Measurements from ENCODE around the gene EIF2D.

DNA sequence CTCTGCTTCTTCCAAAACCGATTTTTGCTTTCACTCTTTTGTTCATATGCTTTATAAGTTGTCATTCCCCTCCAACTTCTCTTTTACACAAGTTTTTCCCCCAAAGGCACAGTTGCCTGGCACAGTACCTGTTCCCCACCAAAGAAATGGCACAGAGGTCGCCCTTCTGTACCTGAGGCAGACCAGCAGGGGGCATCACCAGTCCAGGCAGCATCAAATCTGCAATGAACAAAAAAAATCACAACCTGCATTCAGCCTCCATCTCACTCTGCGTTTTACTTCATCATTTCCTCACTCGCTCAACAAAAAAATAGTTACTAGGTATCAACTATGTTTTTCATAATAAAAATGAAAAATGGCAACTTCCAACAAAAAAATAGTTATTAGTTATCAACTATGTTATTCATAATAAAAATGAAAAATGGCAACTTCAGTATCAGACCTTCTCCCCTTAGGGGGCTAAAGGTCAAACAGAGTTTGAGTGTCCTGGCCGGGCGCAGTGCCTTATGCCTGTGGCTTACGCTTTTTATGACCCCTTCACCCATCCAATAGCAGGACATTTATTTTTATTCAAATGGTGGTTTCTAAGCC, 4.1 kb downstream of the EIF2D start:
- TF ChIP-seq, protein P1, sequence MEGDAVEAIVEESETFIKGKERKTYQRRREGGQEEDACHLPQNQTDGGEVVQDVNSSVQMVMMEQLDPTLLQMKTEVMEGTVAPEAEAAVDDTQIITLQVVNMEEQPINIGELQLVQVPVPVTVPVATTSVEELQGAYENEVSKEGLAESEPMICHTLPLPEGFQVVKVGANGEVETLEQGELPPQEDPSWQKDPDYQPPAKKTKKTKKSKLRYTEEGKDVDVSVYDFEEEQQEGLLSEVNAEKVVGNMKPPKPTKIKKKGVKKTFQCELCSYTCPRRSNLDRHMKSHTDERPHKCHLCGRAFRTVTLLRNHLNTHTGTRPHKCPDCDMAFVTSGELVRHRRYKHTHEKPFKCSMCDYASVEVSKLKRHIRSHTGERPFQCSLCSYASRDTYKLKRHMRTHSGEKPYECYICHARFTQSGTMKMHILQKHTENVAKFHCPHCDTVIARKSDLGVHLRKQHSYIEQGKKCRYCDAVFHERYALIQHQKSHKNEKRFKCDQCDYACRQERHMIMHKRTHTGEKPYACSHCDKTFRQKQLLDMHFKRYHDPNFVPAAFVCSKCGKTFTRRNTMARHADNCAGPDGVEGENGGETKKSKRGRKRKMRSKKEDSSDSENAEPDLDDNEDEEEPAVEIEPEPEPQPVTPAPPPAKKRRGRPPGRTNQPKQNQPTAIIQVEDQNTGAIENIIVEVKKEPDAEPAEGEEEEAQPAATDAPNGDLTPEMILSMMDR (IDR thresholded peaks at IDR 0.05), result peak; percentile 51 to 66 (median 55)
- TF ChIP-seq POLR2A (IDR thresholded peaks at IDR 0.05; ENCODE audit: low read depth), result no peak
- no peak for TF ChIP-seq POLR2AphosphoS5 (IDR thresholded peaks at IDR 0.05)
- TF ChIP-seq EP300 (IDR thresholded peaks at IDR 0.05), result no peak
